Occipital lobe (tissue), 2 donors: ENCODE results near the gene TTC39A. TPM values are rescaled to one million over a fixed set of nuclear protein-coding genes. Genes with fewer than 3 reads are reported as not detected.

Experiments used
- DNase-seq: peaks from one replicate; lab custom pipeline; 2025; lab: John Stamatoyannopoulos, UW
- total RNA-seq: library from RNA; depleted of rRNA; stranded (reverse); fragments of >200 nt; gene quantifications from one replicate; pipeline ENCODE4 v1.2.3, GENCODE V29; 2014

The TTC39A gene
- 0.78 TPM for total RNA-seq

DNA sequence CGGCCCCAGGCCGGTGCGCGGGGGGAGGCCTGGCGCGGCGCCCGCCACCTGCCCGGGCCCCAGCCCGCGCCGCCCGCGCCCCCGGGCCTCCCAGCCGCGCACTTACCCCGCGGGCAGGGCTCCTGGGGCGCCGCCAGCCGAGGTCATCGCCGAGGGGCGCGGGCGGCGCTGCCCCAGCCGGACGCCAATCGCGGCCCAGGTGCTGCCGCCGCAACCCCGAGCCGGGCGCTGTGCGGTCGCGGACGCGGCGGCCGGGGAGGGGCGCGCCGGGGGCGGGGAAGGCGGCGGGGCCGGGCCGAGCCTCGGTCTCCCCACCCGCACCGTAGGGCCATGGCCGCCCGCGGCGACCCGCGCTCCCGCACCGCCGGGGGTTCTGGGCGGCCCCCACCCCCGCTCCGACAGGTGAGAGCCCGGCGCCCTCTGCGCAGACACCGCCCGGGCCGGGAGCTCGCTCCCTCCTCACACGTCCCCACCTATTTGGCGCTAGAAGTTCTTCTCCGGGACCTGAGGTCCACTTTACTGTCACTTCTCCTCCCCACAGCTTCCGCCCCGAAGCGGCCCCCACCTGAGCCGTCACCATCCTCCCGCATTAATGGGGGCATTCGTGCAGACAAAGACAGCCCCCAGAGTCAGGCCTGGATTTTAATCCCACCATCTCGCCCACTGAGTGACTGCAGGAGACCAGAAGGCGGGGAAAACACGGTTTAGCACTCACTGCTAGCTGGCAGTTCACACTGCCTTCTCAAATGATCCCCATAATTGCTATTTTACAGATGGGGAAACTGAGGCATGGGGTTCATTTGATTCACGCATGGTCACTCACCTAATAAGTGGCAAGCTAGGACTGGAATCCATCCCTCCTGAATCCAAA lies at the start of gene TTC39A:
TTC39A (minus strand) TSS at position 232 of the 871 bp plus-strand sequence; CDS start at position 147, 85 bp downstream.
- DNase-seq, result no peak

GRCh38 chr1:51378871-51379270 lies 48.5 kb upstream of the TTC39A start:
- DNase-seq, result no peak

DNA sequence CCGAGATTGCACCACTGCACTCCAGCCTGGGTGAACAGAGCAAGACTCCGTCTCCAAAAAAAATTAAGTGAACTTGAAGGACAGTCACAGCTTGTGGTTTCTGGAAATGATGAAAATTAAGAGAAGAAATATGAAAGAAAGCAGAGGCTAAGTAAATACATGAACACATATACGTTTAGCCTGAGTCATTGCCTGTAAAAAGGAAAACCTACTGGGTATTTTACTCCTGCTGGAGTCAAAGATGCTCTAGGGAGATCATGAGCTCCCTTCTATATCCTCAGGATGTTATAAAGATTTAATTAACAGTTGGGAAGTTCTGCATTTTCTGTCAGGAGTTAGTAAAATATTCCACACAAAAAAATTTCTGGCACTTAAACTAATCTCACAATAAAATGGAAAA lies 43.5 kb upstream of the TTC39A start:
- no peak for DNase-seq

DNA sequence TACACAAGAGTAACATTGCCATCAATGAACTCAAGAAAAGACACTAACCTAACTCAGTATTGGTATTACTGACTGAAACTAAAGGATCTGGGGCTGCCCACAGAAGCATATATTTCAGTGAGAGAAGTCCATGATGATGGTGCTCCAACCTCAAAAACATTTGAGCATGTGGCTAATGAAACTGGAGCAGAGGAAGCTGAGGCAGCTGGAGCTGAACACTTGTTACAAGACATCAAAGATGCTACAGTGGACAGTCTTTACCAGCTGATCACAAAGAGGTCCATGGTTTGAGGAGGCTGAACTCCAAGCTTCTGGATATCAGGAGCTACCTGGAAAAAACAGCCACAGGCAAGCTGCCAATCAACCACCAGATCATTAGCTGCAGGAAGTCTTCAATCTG lies 42.2 kb upstream of the TTC39A start:
- no peak for DNase-seq

GRCh38 chr1:51369171-51369570 lies 38.8 kb upstream of the TTC39A start:
- no peak for DNase-seq

- no peak for DNase-seq
Observed at GRCh38 chr1:51365774-51366173, 35.4 kb upstream of the TTC39A start.

DNA sequence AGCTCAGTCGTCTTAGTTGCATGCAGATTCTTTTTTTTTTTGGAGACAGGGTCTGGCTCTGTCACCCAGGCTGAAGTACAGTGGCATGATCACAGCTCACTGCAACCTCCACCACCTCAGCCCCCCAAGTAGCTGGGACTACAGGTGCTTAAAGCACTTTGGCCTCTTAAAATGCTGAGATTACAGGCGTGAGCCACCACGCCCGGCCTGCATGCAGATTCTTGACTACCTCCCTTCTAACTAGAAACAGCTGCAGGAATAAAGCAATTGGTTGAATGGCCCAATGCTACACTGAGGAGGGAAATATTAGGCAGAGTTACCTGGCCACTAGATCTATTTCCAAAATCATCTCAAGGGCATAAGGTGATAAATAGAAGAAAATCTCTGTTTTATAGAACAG lies 29.5 kb upstream of the TTC39A start:
- DNase-seq, result no peak

- no peak for DNase-seq
Observed at GRCh38 chr1:51355382-51355781, 25.0 kb upstream of the TTC39A start.

DNA sequence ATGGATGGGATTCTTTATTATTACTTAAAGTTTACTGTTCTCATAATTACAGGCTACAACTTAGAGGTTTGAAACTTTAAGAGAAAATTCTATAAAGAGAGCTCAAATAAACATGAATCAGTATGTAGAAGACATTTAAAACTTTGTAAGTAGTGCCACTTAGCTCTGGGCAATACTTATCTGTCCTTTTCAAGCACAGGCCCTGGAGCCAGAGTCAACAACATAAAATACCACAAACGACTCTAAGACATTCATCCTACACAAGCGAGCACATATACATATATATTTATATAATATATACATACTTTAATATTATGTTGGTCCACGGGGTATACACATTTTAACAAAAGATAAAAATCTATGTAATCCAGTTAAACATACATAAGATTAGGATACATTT lies 24.1 kb upstream of the TTC39A start:
- no peak for DNase-seq

GRCh38 chr1:51351907-51352306 lies 21.5 kb upstream of the TTC39A start:
- DNase-seq, result no peak

- no peak for DNase-seq
Observed at GRCh38 chr1:51349862-51350261, 19.5 kb upstream of the TTC39A start.

GRCh38 chr1:51348147-51348527 lies 17.8 kb upstream of the TTC39A start:
- DNase-seq, result no peak

DNA sequence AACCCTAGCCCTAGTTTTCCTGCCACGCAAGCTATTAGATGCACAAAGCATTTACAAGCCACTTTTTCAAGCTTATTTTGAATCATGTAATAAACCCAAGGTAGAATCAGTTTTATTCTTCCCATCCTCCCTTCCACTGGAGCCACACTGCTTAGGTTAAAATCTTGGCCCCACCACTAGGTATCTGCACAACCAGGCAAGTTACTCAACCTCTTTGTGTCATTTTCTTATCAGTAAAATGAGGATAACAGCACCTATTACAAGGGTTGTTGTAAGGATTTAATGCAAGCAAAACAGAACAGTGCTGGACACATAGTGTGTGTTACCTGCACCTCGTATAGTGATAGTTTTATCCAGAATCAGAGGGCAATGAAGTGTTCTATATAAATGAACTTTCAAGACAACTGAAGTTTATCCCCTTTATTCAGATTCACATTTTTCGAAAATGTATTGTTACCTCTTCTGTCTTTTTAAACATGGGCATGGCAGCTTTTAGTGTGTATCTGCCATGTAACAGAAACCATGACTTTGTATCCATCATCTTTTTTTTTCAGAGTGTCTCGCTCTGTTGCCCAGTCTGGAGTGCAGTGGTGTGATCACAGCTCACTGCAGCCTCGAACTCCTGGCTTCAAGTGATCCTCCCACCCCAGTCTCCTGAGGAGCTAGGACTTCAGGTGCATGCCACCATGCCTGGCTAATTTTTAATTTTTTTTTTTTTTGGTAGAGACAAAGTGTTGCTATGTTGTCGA lies 17.2 kb upstream of the TTC39A start:
- DNase-seq, result no peak

DNA sequence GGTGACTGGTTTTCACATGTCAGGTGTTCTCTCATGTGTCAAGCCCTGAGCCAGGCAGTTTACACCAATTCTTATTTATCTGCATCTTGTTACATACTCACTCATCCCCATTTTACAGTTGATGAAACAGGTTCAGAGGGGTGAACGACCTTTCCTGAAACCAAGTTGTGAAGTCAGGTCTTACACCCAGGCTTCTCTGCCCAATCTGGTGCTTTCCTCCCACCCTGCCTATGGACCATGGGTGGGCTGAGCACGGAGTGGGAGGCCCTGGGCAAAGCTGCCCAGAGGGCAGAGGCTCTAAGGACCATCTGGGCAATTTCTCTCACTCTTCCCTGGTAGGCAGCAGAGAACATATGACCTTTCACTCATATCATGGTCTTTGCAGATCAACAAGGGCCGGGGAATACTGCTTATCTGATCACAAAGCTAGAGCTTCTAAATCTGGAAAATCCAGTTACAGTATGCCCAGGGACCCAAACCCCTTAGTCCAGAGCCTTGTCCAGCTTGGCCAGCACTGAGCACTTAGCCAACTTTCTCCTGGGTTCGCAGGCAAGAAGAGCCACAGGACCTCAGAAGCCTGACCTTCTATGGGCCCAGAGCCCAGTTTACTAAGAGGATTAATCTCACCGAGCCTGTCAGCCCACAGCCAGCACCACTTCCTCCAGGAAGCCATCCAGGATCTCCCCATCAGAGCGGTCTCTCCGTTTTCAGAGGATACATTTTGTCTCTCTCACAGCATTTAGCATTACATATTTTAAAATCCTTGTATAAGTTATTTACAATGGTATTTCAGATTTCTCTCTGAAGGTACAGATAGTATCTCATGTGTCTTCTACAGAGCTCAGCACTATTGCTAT lies 16.0 kb upstream of the TTC39A start:
- DNase-seq, result no peak

DNA sequence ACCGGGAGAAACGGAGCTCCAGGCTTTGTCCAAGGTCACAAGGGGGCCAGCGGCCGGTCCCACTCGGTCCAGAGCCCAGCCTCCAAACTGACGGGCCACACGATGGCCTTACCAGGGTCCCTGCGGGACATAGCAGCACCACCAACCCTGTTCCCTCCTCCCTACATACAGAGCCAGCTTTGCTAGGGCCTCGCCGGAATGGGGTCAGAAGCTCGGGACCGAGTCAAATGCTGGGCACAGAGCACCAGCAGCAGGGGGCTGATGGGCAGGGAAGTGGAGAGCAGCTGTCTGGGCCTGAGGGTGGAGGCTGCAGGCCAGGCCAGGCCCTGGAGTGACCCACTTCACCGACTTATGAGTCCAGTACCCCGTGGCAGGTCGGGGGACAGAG lies 14.9 kb upstream of the TTC39A start:
- no peak for DNase-seq

DNA sequence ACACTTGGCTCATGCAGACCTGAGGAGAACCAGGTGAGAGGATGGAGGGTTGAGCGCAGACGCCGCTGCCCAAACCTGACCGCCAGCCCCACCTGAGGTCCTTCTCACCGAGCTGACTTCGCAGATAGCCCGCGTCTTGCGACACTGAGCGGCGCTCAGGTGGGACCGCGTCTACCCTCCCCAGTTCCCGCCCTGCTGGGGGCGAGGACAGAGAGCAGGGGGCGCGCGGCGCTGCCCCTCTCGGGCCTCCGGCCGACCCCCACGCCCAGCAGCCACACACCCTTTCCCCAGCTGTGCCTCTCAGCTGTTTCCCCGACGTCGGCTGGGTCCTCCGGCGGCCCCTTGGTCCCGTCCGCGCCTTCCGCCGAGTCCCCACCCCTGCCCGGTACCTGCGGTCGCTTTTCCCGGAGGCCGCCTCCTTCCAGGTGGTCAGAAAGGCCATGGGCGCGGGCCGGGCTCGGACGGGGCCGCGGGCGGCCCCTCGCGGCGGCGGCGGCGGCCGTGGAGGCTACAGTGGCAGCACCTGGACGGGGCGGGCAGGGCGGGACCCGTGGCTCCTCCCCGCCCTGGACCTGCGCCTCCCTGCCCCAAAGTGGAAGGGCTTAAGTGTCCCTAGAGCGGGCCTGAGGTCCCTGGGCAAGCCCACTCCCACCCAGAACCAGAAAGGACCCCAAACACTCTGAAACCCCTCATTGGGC lies 14.4 kb upstream of the TTC39A start:
- DNase-seq, result no peak

DNA sequence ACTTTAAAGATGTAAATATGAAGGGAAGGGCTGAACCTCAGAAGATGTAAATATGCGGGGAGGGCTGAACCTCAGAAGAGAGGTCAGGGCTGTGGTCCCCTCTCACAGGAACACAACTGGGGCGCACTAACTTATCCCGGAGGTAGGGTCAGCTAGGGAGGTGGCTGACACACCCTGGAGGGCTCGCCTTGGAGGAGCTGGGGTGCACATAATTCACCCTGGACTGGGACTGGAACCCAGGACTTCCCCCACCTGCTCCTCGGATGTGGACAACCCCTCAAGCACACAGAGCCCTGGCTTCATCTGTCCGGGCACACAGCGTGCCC lies 13.9 kb upstream of the TTC39A start:
- DNase-seq, result no peak

DNA sequence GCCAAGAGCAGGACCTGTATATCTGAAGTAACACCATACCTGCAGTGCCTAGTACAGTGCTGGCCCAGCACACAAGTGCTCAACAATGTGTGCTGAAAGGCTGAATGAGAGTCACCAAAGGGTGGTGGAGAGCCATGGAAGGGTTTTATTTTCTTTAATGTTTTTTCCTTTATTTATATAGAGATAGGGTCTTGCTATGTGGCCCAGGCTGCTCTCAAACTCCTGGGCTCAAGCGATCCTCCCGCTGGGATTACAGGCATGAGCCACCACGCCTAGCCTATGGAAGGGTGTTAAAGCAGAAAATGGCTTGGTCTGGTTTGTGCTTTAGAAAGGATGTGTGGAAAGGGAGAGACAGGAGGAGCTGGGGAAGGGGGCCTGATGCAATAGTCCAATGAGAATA lies 13.3 kb upstream of the TTC39A start:
- no peak for DNase-seq

GRCh38 chr1:51342591-51343206 lies 12.3 kb upstream of the TTC39A start:
- DNase-seq, result no peak

DNA sequence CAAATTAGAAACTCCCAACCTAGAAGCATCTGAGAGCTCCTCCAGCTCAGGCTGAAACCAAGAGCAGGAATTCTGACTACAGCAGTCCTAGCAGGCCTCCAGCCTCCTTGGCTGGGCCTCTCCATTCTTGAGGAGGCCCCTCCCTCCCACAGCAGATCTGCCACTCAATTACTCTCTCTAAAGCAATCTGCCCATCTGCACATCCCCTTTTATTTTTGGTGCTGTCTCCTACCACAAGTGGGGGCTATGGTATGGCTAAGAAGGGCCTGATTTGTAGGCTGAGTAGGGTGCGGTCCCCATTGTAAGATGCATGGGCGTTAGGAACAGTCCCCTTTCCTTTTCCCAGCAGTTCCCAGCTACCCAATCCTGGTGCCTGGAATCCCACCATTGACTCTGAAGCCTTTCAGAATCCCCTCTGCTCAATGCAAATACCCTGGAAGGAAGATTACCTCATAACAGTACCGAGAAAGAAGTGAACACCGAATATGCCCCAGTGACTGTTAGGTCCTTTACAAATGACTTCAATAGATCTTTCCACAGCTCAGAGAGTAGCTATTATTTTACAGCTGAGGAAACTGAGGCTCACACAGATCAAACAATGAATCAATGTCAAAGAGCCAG lies 11.6 kb upstream of the TTC39A start:
- no peak for DNase-seq

GRCh38 chr1:51340380-51340779 lies 10.0 kb upstream of the TTC39A start:
- no peak for DNase-seq
